CD4-positive, alpha-beta T cell (primary cell): ENCODE results near the gene CHRNB4. TPM values are rescaled to one million over a fixed set of nuclear protein-coding genes. Genes with fewer than 3 reads are reported as not detected.

Experiments
- ATAC-seq: fragments of 200-7000 bp; cut with Tn5 transposase; one replicate; pipeline ENCODE4 v1.10.0; 2022; ENCODE audit warnings: mild to moderate bottlenecking; ENCODE audit not compliant: poor library complexity
- CTCF ChIA-PET: fragments of 350-600 bp; sonication (Branson Sonifier 250); formaldehyde crosslinking; loops from one replicate; lab custom pipeline; 2021; ENCODE audit warnings: antibody characterized with exemption, inconsistent platforms; lab: Charles Lee
- POLR2A ChIA-PET: fragments of 350-600 bp; sonication (Branson Sonifier 250); formaldehyde crosslinking; loops from one replicate; lab custom pipeline; 2021; ENCODE audit warnings: antibody characterized with exemption, inconsistent platforms; lab: Charles Lee
- DNase-seq, 14 experiments: peaks; one replicate each; pipeline ENCODE4 v3.0.0-alpha.2; 2013 to 2020; ENCODE audit warnings: mixed read lengths in 2 of 14
- H3K27ac ChIP-seq, 2 donors: one replicate each; pipeline versions ENCODE4 v1.5.1 to v1.7.0; 2013; ENCODE audit warnings: low read length in 2 of 2, low read depth in 1 of 2, mild to moderate bottlenecking in 1 of 2
- H3K27me3 ChIP-seq, 2 experiments: 1 replicate in 1 of 2; 2 replicates in 1 of 2; pipeline versions ENCODE4 v1.6.1 to v1.7.0; 2013; ENCODE audit warnings: low read length in 2 of 2, control low read depth in 1 of 2, mild to moderate bottlenecking in 1 of 2, moderate library complexity in 1 of 2; ENCODE audit not compliant: insufficient read depth in 2 of 2, control insufficient read depth in 1 of 2
- H3K36me3 ChIP-seq: one replicate; pipeline ENCODE4 v1.6.1; 2013; ENCODE audit warnings: low read length, control low read depth; ENCODE audit not compliant: insufficient read depth
- H3K4me1 ChIP-seq: one replicate; pipeline ENCODE4 v1.6.1; 2013; ENCODE audit warnings: low read length, control low read depth; ENCODE audit not compliant: insufficient read depth
- H3K4me3 ChIP-seq: one replicate; pipeline ENCODE4 v1.5.1; 2013; ENCODE audit warnings: mild to moderate bottlenecking, low read length, moderate library complexity
- H3K9me3 ChIP-seq, 2 experiments: 1 replicate in 1 of 2; 2 replicates in 1 of 2; pipeline versions ENCODE4 v1.6.1 to v1.7.0; 2013; ENCODE audit warnings: low read length in 2 of 2, mild to moderate bottlenecking in 2 of 2, control low read depth in 1 of 2, moderate library complexity in 1 of 2; ENCODE audit not compliant: control insufficient read depth in 1 of 2, insufficient read depth in 1 of 2
- H3K27ac Mint-ChIP-seq: one replicate; pipeline ENCODE4 v1.8.0; 2020; ENCODE audit warnings: mixed read lengths
- H3K27me3 Mint-ChIP-seq: one replicate; pipeline ENCODE4 v1.8.0; 2021; ENCODE audit warnings: mixed read lengths
- H3K36me3 Mint-ChIP-seq: one replicate; pipeline ENCODE4 v1.8.0; 2021; ENCODE audit warnings: low read depth, mixed read lengths
- H3K4me1 Mint-ChIP-seq: one replicate; pipeline ENCODE4 v1.8.0; 2021; ENCODE audit warnings: low read depth, mixed read lengths
- H3K4me3 Mint-ChIP-seq: one replicate; pipeline ENCODE4 v1.8.0; 2020; ENCODE audit warnings: mild to moderate bottlenecking, mixed read lengths
- H3K9me3 Mint-ChIP-seq: one replicate; pipeline ENCODE4 v1.8.0; 2020; ENCODE audit warnings: mixed read lengths
- intact Hi-C, 2 experiments: fragments of 100-400 bp; cut with DNase I in 1 of 2; cut with micrococcal nuclease in 1 of 2; formaldehyde crosslinking; loops; one replicate each; pipeline versions ENCODE4 v1.15.1 to v1.9.0; 2023 to 2025; cut with DNase I, micrococcal nuclease
- total RNA-seq, 174 experiments: library from RNA in 2 of 174; stranded (reverse) in 2 of 174; gene quantifications; one replicate each; pipeline ENCODE4 v1.2.3 and lab custom pipeline; 2021 to 2026
- TF ChIP-seq, protein P1 (sequence below): fragments of 200-600 bp; IDR thresholded peaks from one replicate; pipeline ENCODE4 v1.8.0; 2022; ENCODE audit warnings: antibody characterized with exemption, mild to moderate bottlenecking

CHRNB4 gene
- total RNA-seq, 2 experiments from 2014 or later, result not detected

DNA sequence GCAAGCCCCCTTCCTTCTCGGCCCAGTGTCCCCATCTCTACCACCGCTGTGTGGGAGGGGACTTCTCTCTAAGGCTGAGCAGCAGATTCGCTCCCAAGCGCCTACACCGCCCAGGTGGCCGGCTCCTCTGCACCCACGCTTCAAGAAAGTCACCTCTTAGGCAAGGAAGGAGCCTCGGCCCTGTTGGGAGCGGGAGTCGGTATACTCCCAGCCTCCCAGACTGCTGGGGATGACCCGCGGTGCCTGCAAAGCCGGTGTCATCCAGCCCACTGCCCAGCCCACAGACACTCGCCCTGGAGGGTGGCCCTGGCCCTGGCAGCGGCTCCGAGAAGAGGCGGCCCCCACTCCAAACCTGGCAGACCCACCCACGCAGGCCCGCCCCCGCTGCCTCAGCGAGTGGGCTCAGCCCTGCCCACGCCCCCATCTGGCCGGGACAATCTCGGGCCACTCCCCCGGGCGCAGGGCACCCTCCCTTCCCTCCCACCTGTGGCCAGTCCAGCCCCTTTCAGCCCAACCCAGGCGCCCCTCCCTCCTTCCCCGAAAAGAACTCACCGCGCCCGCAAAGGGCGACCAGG is 396 bp downstream of the CHRNB4 start:
- Mint-ChIP-seq H3K27me3 (peaks cover 16% of the 10 kb centered on the region), H3K4me1 (peaks cover 13% of the 10 kb centered on the region), H3K27ac (no peak overlapping the region), H3K9me3 (no peaks in the 10 kb centered on the region), H3K4me3 (peak overlapping the region; percentile 54), H3K36me3 (no peaks in the 10 kb centered on the region)
- Histone ChIP-seq H3K36me3 (no peaks in the 10 kb centered on the region), H3K27ac (no peak overlapping the region), H3K27me3 (peaks cover 5 to 25% of the 10 kb centered on the region in 2 experiments), H3K4me3 (peak overlapping the region; percentile 37), H3K9me3 (no peaks in the 10 kb centered on the region), H3K4me1 (peaks cover 19% of the 10 kb centered on the region)
- TF ChIP-seq, protein P1, sequence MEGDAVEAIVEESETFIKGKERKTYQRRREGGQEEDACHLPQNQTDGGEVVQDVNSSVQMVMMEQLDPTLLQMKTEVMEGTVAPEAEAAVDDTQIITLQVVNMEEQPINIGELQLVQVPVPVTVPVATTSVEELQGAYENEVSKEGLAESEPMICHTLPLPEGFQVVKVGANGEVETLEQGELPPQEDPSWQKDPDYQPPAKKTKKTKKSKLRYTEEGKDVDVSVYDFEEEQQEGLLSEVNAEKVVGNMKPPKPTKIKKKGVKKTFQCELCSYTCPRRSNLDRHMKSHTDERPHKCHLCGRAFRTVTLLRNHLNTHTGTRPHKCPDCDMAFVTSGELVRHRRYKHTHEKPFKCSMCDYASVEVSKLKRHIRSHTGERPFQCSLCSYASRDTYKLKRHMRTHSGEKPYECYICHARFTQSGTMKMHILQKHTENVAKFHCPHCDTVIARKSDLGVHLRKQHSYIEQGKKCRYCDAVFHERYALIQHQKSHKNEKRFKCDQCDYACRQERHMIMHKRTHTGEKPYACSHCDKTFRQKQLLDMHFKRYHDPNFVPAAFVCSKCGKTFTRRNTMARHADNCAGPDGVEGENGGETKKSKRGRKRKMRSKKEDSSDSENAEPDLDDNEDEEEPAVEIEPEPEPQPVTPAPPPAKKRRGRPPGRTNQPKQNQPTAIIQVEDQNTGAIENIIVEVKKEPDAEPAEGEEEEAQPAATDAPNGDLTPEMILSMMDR, result no peak
- ChIA-PET CTCF (no interaction called here), POLR2A (no interaction called here)
- intact Hi-C loops, result no loop called here
- DNase-seq (no peak), ATAC-seq (no peak)

DNA sequence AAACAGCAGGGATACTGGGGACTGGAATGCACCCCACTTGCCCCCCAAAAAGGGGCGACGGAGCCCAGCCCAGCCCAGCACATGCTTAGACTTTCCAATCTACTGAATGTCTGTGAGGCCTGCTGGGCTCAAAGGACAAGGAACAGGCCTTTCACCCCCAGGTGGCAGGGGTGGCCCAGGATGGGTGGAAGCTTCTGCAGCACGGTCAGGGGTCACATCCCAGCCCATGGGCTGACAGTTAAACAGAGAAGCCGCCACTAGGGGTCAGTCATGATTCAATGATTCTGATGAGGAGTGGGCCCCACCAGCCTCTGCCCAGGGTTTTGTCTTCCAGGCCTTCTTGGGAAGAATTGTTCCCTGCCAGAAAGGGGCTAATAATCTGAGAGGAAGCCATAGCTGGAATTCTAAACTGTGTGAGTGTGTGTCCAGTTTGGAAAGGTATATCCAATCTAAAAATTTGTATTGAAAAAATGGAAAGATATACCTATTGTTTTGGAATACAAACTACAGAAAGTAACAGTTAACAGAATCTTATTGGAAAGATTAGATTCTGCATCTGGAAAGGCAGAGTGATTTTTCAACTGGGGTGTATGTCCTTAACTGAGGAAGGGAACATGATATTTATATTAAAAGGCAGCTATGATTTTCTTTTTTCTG is 2.2 kb downstream of the CHRNB4 start:
- H3K4me3 ChIP-seq, result no peak overlapping the region
- Mint-ChIP-seq H3K4me1 (peaks cover 13% of the 10 kb centered on the region), H3K27ac (no peak overlapping the region), H3K4me3 (peak overlapping the region; percentile 35), H3K36me3 (no peaks in the 10 kb centered on the region), H3K27me3 (peaks cover 22% of the 10 kb centered on the region), H3K9me3 (no peaks in the 10 kb centered on the region)
- TF ChIP-seq, protein P1, result peak; percentile 61
- H3K36me3 ChIP-seq, result no peaks in the 10 kb centered on the region
- ChIA-PET CTCF (no interaction called here), POLR2A (no interaction called here)
- H3K4me1 ChIP-seq, result peaks cover 19% of the 10 kb centered on the region
- intact Hi-C loops, result loop anchor here (2.0 to 5.0 kb wide), 3 partner anchors 69 to 544 kb away; no protein-coding TSS in a partner anchor
- ATAC-seq (peak; percentile 54), DNase-seq (peak in 12 of 14 experiments; percentile 10 to 63 (median 20))
- peaks cover 0 to 6% of the 10 kb centered on the region in 2 experiments for H3K9me3 ChIP-seq
- H3K27me3 ChIP-seq, result peaks cover 5 to 25% of the 10 kb centered on the region in 2 experiments
- no peak overlapping the region for H3K27ac ChIP-seq

DNA sequence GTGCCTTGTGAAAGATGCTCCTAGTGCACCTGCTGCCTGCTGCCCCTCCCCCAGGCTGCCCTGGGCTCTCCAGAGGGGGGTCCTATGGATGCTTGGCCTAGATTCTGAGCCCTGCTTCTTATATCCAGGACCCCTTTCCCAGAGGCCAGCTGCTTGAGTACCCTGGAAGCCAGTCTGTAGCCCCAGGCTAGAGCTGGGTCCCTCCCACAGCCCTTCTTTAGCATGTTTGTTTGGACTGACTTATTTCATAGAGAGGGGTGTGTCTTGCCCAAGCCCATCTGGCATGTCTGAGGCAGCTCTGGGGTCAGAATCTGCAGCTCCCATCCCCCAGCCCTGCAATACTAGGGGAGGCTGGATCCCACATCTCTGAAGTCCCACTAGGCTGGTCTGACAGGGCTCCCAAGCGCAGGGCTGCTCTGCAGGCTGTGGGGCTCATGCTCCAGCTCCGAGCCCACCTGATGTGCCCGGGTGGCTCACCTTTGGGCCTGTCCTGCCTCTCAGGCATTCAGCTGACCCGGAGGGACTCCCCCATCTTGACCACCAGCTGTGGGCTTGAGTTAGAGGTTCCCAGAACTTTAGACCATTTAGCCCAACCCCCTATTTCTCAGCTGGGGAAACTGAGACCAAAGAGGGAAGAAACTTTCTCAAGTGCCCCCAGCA is 3.1 kb downstream of the CHRNB4 start:
- Histone ChIP-seq H3K27ac (no peak overlapping the region), H3K4me1 (peaks cover 19% of the 10 kb centered on the region), H3K9me3 (peaks cover 7 to 9% of the 10 kb centered on the region in 2 experiments), H3K4me3 (no peak overlapping the region), H3K27me3 (peaks cover 7 to 25% of the 10 kb centered on the region in 2 experiments), H3K36me3 (no peaks in the 10 kb centered on the region)
- Mint-ChIP-seq H3K4me1 (peaks cover 13% of the 10 kb centered on the region), H3K36me3 (no peaks in the 10 kb centered on the region), H3K27ac (no peak overlapping the region), H3K27me3 (peaks cover 22% of the 10 kb centered on the region), H3K9me3 (no peaks in the 10 kb centered on the region), H3K4me3 (no peak overlapping the region)
- no peak for ATAC-seq
- TF ChIP-seq, protein P1, result no peak
- intact Hi-C loops, result loop anchor here (2.0 to 5.0 kb wide), 3 partner anchors 69 to 544 kb away; no protein-coding TSS in a partner anchor
- ChIA-PET POLR2A (no interaction called here), CTCF (no interaction called here)
- no peak for DNase-seq
